ENCODE data around the gene TMSB10. TPM values are rescaled to one million over a fixed set of nuclear protein-coding genes. Genes with fewer than 3 reads are reported as not detected.
"Not testable (repeated sequence)": the region's sequence is repeated elsewhere in the genome, so short reads cannot be mapped to it uniquely, and the experiment has no call there.

TMSB10 gene
- polyA plus RNA-seq, 1 donor (not counting 4 experiments of a cell fraction or from before 2014, with no cell fraction given): 3,595 TPM

DNA sequence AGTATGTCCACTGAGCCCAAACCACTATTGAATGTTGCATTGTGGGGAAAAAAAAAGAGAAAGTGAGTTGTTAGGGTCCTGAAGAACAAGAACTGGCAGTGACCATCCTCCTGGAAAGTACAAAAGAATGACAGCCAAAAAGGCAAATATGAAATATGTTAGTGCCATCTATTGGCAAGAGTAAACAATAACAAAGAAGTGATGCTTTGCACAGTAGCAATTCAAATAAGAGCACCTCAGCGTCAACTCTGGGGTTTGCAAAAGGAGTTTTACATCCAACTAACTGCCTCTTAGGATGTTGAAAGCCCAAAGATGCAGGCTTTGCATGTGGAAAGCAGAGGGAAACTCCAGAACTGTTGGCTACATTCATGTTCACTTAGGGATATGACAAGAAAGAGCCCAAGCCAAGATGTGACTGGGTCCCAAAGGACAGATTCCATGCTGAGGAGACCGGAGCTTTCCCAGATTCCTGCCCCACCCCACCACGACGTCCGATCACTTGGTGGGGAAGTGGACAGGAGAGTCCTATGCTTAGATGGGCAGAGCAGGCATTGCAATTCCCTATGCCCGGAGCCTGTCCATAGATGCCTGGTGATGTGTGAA lies 40.2 kb upstream of the TMSB10 start:
- Histone ChIP-seq H4K20me1 (ENCODE audit: control insufficient read depth, extremely low read depth, insufficient read depth, low read length) (no peaks in the 10 kb centered on the region), H3K27ac (ENCODE audit: control insufficient read depth, insufficient read depth, low read length) (no peak overlapping the region), H3K79me2 (ENCODE audit: control insufficient read depth, insufficient read depth, low read length) (no peaks in the 10 kb centered on the region), H3K36me3 (ENCODE audit: control insufficient read depth in 2 of 2, extremely low read depth in 1 of 2, insufficient read depth in 2 of 2, low read length in 2 of 2) (no peaks in the 10 kb centered on the region), H3K27me3 (ENCODE audit: control insufficient read depth, extremely low read depth, insufficient read depth, low read length) (peaks cover 3% of the 10 kb centered on the region), H3K4me2 (ENCODE audit: control insufficient read depth, extremely low read depth, insufficient read depth, low read depth, low read length) (no peak overlapping the region), H3K4me1 (ENCODE audit: control insufficient read depth, extremely low read depth, insufficient read depth, low read length) (no peaks in the 10 kb centered on the region), H3K9me1 (ENCODE audit: control insufficient read depth, extremely low read depth, insufficient read depth, low read length) (no peaks in the 10 kb centered on the region), H3K9me3 (ENCODE audit: control insufficient read depth, low read depth, low read length) (no peaks in the 10 kb centered on the region), H3K4me3 (ENCODE audit: control insufficient read depth in 2 of 3, extremely low read depth in 1 of 3, insufficient read depth in 2 of 3, low read depth in 1 of 3, low read length in 3 of 3) (no peak overlapping the region), H3K9ac (ENCODE audit: control insufficient read depth, extremely low read depth, insufficient read depth, low read length) (no peak overlapping the region), H2AFZ (ENCODE audit: control insufficient read depth, low read length) (no peak overlapping the region)
- dilution Hi-C loops (cut with MboI; ENCODE audit: extremely low pct_ligation_motif_present, low sequenced_read_pairs): no loop called here
- FAIRE-seq: peak; percentile 48
- no peak for TF ChIP-seq EZH2 (IDR thresholded peaks at IDR 0.05; ENCODE audit: low read length)
- TF ChIP-seq, protein P1, sequence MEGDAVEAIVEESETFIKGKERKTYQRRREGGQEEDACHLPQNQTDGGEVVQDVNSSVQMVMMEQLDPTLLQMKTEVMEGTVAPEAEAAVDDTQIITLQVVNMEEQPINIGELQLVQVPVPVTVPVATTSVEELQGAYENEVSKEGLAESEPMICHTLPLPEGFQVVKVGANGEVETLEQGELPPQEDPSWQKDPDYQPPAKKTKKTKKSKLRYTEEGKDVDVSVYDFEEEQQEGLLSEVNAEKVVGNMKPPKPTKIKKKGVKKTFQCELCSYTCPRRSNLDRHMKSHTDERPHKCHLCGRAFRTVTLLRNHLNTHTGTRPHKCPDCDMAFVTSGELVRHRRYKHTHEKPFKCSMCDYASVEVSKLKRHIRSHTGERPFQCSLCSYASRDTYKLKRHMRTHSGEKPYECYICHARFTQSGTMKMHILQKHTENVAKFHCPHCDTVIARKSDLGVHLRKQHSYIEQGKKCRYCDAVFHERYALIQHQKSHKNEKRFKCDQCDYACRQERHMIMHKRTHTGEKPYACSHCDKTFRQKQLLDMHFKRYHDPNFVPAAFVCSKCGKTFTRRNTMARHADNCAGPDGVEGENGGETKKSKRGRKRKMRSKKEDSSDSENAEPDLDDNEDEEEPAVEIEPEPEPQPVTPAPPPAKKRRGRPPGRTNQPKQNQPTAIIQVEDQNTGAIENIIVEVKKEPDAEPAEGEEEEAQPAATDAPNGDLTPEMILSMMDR (optimal IDR thresholded peaks at IDR 0.05 in 1 of 3, IDR thresholded peaks at IDR 0.05 in 1 of 3, conservative IDR thresholded peaks at IDR 0.05 in 1 of 3; ENCODE audit: extremely low read depth in 1 of 3, insufficient read depth in 2 of 3, low read length in 3 of 3): peak in 2 of 3 experiments; percentile 19 to 37
- no peak for DNase-seq (ENCODE audit: low read depth, low spot score)

DNA sequence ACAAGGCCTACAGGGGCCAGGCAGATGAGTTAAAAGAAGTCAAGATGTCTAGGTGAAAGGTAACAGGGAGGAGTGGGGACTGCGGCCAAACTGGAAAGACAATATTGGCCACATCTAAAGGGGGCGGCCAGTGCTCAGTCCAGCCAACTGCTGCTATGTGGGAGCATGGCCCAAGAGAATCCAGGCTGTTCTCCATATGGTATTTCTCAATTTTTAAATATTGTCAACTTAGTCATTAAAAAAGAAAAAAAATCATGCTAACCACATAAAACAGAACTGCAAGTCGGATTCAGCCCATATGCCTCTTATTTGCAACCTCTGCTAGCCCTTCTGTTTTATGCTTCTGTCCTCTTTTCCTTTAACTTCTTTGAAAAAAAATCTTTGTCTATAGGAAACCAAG lies 39.3 kb upstream of the TMSB10 start:
- Histone ChIP-seq H2AFZ (ENCODE audit: control insufficient read depth, low read length) (no peak overlapping the region), H3K27me3 (ENCODE audit: control insufficient read depth, extremely low read depth, insufficient read depth, low read length) (peaks cover 3% of the 10 kb centered on the region), H3K9ac (ENCODE audit: control insufficient read depth, extremely low read depth, insufficient read depth, low read length) (no peak overlapping the region), H4K20me1 (ENCODE audit: control insufficient read depth, extremely low read depth, insufficient read depth, low read length) (no peaks in the 10 kb centered on the region), H3K4me1 (ENCODE audit: control insufficient read depth, extremely low read depth, insufficient read depth, low read length) (no peaks in the 10 kb centered on the region), H3K9me3 (ENCODE audit: control insufficient read depth, low read depth, low read length) (no peaks in the 10 kb centered on the region), H3K27ac (ENCODE audit: control insufficient read depth, insufficient read depth, low read length) (no peak overlapping the region), H3K4me3 (ENCODE audit: control insufficient read depth in 2 of 3, extremely low read depth in 1 of 3, insufficient read depth in 2 of 3, low read depth in 1 of 3, low read length in 3 of 3) (no peak overlapping the region), H3K4me2 (ENCODE audit: control insufficient read depth, extremely low read depth, insufficient read depth, low read depth, low read length) (no peak overlapping the region), H3K36me3 (ENCODE audit: control insufficient read depth in 2 of 2, extremely low read depth in 1 of 2, insufficient read depth in 2 of 2, low read length in 2 of 2) (no peaks in the 10 kb centered on the region), H3K79me2 (ENCODE audit: control insufficient read depth, insufficient read depth, low read length) (no peaks in the 10 kb centered on the region), H3K9me1 (ENCODE audit: control insufficient read depth, extremely low read depth, insufficient read depth, low read length) (no peaks in the 10 kb centered on the region)
- DNase-seq (ENCODE audit: low read depth, low spot score) (no peak), FAIRE-seq (no peak)
- dilution Hi-C loops (cut with MboI; ENCODE audit: extremely low pct_ligation_motif_present, low sequenced_read_pairs): no loop called here
- TF ChIP-seq, protein P1 (optimal IDR thresholded peaks at IDR 0.05 in 1 of 3, IDR thresholded peaks at IDR 0.05 in 1 of 3, conservative IDR thresholded peaks at IDR 0.05 in 1 of 3; ENCODE audit: extremely low read depth in 1 of 3, insufficient read depth in 2 of 3, low read length in 3 of 3): no peak
- TF ChIP-seq EZH2 (IDR thresholded peaks at IDR 0.05; ENCODE audit: low read length): no peak

DNA sequence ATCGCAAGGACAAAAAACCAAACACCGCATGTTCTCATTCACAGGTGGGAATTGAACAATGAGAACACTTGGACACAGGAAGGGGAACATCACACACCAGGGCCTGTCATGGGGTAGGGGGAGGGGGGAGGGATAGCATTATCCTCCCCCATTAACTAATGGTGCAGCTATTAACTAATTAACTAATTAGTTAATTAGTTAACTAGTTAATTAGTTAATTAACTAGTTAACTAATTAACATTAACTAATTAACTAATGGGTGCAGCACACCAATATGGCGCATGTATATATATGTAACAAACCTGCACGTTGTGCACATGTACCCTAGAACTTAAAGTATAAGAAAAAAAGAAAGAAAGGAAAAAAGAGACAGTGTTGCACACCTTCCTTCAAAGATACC lies 37.1 kb upstream of the TMSB10 start:
- H3K4me3 ChIP-seq (ENCODE audit: control insufficient read depth in 2 of 3, extremely low read depth in 1 of 3, insufficient read depth in 2 of 3, low read depth in 1 of 3, low read length in 3 of 3); H3K9ac ChIP-seq (ENCODE audit: control insufficient read depth, extremely low read depth, insufficient read depth, low read length); H4K20me1 ChIP-seq (ENCODE audit: control insufficient read depth, extremely low read depth, insufficient read depth, low read length); H3K4me2 ChIP-seq (ENCODE audit: control insufficient read depth, extremely low read depth, insufficient read depth, low read depth, low read length); FAIRE-seq; H3K9me3 ChIP-seq (ENCODE audit: control insufficient read depth, low read depth, low read length); H2AFZ ChIP-seq (ENCODE audit: control insufficient read depth, low read length); H3K9me1 ChIP-seq (ENCODE audit: control insufficient read depth, extremely low read depth, insufficient read depth, low read length); H3K36me3 ChIP-seq (ENCODE audit: control insufficient read depth in 2 of 2, extremely low read depth in 1 of 2, insufficient read depth in 2 of 2, low read length in 2 of 2); DNase-seq (ENCODE audit: low read depth, low spot score); H3K27ac ChIP-seq (ENCODE audit: control insufficient read depth, insufficient read depth, low read length); H3K27me3 ChIP-seq (ENCODE audit: control insufficient read depth, extremely low read depth, insufficient read depth, low read length); dilution Hi-C loops (cut with MboI; ENCODE audit: extremely low pct_ligation_motif_present, low sequenced_read_pairs); H3K79me2 ChIP-seq (ENCODE audit: control insufficient read depth, insufficient read depth, low read length); H3K4me1 ChIP-seq (ENCODE audit: control insufficient read depth, extremely low read depth, insufficient read depth, low read length): not testable (repeated sequence)

Data from keratinocyte (primary cell).